ENCODE data around the gene PINLYP.

DNA sequence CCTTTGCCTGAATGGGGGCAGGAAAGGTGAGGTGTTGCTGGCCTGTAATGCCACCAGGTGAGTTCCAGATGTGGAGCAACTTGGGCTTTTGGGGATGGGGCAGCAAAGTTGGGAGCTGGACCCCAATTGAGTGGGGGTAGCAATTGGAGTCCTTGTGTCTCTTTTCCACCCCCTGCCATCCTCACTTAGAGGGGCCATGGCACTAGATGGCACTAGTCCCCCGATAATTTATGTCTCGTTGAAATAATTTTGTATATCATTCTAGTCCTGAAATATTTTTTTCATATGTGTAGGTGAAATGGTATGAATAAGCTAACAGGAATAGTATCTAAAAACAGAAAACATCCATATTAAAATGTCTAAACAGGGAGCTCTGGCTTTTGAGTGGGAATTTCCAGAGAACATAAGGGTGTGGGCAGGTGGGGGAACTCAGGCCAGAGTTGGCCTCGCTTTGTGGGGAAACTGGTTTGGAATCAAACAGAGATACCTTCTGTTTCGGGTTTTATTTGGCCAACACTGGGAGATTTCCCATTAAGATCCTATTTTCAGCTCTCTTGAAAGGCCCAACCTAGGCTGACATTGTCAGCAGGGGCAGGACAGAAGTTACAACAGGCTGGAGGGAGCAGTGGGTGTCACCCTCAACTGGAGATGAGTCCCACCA, 24.2 kb downstream of the PINLYP start:
- TF ChIP-seq ZC3H10 (CRISPR knock-in tag; IDR thresholded peaks at IDR 0.05) (no peak), PPARA (CRISPR knock-in tag; IDR thresholded peaks at IDR 0.05; ENCODE audit: borderline replicate concordance) (no peak), OSR1 (CRISPR knock-in tag; IDR thresholded peaks at IDR 0.05) (no peak), ARNTL (CRISPR knock-in tag; IDR thresholded peaks at IDR 0.05; ENCODE audit: borderline replicate concordance, low read depth) (no peak), TOX (CRISPR knock-in tag; IDR thresholded peaks at IDR 0.05; ENCODE audit: borderline replicate concordance) (no peak), ZFP30 (CRISPR knock-in tag; IDR thresholded peaks at IDR 0.05) (no peak), TCF4 (CRISPR knock-in tag; IDR thresholded peaks at IDR 0.05; ENCODE audit: borderline replicate concordance) (no peak)
- TF ChIP-seq, protein P1, sequence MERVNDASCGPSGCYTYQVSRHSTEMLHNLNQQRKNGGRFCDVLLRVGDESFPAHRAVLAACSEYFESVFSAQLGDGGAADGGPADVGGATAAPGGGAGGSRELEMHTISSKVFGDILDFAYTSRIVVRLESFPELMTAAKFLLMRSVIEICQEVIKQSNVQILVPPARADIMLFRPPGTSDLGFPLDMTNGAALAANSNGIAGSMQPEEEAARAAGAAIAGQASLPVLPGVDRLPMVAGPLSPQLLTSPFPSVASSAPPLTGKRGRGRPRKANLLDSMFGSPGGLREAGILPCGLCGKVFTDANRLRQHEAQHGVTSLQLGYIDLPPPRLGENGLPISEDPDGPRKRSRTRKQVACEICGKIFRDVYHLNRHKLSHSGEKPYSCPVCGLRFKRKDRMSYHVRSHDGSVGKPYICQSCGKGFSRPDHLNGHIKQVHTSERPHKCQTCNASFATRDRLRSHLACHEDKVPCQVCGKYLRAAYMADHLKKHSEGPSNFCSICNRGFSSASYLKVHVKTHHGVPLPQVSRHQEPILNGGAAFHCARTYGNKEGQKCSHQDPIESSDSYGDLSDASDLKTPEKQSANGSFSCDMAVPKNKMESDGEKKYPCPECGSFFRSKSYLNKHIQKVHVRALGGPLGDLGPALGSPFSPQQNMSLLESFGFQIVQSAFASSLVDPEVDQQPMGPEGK (CRISPR knock-in tag; IDR thresholded peaks at IDR 0.05; ENCODE audit: borderline replicate concordance) = no peak
- TF ChIP-seq, protein P2, sequence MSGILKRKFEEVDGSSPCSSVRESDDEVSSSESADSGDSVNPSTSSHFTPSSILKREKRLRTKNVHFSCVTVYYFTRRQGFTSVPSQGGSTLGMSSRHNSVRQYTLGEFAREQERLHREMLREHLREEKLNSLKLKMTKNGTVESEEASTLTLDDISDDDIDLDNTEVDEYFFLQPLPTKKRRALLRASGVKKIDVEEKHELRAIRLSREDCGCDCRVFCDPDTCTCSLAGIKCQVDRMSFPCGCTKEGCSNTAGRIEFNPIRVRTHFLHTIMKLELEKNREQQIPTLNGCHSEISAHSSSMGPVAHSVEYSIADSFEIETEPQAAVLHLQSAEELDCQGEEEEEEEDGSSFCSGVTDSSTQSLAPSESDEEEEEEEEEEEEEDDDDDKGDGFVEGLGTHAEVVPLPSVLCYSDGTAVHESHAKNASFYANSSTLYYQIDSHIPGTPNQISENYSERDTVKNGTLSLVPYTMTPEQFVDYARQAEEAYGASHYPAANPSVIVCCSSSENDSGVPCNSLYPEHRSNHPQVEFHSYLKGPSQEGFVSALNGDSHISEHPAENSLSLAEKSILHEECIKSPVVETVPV (CRISPR knock-in tag; IDR thresholded peaks at IDR 0.05) = no peak
- TF ChIP-seq, protein P3, sequence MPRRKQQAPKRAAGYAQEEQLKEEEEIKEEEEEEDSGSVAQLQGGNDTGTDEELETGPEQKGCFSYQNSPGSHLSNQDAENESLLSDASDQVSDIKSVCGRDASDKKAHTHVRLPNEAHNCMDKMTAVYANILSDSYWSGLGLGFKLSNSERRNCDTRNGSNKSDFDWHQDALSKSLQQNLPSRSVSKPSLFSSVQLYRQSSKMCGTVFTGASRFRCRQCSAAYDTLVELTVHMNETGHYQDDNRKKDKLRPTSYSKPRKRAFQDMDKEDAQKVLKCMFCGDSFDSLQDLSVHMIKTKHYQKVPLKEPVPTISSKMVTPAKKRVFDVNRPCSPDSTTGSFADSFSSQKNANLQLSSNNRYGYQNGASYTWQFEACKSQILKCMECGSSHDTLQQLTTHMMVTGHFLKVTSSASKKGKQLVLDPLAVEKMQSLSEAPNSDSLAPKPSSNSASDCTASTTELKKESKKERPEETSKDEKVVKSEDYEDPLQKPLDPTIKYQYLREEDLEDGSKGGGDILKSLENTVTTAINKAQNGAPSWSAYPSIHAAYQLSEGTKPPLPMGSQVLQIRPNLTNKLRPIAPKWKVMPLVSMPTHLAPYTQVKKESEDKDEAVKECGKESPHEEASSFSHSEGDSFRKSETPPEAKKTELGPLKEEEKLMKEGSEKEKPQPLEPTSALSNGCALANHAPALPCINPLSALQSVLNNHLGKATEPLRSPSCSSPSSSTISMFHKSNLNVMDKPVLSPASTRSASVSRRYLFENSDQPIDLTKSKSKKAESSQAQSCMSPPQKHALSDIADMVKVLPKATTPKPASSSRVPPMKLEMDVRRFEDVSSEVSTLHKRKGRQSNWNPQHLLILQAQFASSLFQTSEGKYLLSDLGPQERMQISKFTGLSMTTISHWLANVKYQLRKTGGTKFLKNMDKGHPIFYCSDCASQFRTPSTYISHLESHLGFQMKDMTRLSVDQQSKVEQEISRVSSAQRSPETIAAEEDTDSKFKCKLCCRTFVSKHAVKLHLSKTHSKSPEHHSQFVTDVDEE (CRISPR knock-in tag; IDR thresholded peaks at IDR 0.05) = no peak
